Stimulated activated CD8-positive, alpha-beta memory T cell treated with anti-CD3 and anti-CD28 coated beads, Interleukin-12 subunit alpha, Interleukin-12 subunit beta, amount 100 ng/mL, for 4 hours (primary cell): Measurements from ENCODE around the gene PRDX3.

Experiments used
- DNase-seq: peaks from one replicate; pipeline ENCODE4 v3.0.0-alpha.2; 2020; ENCODE audit warnings: low read depth

Gene PRDX3

DNA sequence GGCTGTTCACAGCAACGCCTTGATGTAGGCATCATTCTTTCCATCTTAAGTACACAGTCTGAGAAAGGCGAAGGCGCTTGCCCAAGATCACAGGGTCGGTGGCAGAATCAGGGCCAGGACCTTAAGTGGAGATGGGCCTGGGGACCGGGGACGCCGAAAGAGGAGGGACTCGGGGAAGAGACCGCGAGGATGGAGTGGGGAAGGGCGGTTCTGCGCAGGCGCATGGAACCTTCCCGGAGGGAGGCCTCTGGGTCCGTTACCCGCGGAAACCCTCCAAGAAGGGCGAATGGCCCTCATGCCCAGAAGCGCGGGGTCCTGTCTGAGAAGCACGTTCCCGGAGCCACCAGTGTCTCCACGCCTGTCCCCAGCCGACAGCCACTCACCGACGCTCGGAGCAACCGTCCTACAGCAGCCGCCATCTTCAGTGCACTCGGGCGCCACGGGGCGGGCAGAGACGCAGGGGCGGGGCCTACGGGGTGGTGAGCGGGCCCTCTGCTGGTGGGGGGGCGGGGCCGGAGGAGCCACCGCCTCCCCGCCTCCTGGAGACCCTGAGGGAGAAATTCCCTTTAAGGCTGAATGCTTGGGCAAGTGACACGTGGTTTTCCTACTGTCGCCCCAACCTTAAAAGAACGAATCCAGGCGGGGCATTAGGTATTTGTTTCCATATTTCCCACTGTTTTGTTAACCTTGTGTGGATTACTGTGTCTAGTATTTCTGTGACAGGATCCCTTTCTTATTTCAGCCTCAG is at the start of gene PRDX3:
PRDX3 (minus strand) TSS at position 441 of the 748 bp plus-strand sequence; CDS start at position 419, 22 bp downstream.
- DNase-seq = peak; percentile 88

DNA sequence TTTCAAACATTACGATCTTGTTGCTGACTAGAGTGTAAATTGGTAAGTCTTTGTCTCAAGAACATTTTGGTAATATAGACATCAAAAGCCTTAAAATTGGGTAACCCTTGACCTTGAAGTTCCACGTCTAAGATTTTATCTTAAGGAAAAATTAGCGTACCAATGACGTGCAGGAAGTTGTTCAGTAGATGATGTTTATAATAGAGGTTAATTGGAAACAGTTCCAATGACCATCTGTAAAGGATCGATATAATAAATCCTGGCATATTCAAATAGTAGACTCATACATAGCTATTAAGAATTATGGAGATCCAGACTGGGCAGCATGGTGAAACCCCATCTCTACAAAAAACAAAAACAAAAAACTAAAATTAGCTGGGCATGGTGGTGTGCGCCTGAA is 49.2 kb upstream of the PRDX3 start:
- DNase-seq = no peak

DNA sequence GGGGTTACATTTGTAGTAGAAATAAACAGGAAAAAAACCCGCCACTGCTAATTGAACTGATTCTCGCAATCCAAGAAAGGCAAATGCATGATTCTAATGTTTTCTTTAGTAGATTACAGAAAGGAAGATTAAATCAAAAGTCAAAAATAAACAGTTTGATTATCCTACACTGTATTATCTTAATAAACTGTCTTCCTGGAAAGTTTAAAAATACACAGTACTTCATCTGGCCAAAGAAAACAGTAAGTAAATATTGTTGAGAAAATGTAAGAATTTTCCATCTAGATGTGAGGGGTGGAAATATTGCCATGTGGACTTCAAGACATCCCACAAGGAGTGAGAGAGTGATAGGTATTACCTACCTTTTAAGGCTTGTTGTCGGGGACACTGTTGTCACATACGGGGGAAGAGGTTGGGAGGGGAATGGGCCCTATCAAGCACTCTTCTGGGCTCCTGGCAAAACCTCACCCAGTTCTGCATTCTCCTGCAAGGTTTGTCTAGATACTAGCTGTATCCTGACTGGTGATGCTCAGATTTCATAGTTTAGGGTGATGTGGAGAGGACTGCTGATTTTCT is 46.6 kb upstream of the PRDX3 start:
- DNase-seq = no peak

DNA sequence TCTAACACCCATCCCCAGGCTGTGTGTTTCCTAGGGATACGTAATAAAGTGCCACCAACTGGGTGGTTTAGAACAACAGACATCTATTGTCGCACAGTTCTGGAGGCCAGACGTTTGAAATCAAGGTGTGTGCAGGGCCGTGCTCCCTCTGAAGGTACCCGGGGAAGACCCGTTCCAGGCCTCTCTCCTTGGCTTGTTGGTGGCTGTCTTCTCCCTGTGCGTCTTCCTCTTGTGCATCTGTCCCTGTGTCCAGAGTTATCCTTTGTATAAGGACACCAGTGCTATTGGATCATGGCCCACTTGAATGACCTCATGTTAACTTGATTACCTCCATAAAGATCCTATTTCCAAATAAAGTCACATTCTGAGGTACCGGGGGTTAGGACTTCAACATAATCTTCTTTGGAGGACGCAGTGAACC is 44.4 kb upstream of the PRDX3 start:
- no peak for DNase-seq

DNA sequence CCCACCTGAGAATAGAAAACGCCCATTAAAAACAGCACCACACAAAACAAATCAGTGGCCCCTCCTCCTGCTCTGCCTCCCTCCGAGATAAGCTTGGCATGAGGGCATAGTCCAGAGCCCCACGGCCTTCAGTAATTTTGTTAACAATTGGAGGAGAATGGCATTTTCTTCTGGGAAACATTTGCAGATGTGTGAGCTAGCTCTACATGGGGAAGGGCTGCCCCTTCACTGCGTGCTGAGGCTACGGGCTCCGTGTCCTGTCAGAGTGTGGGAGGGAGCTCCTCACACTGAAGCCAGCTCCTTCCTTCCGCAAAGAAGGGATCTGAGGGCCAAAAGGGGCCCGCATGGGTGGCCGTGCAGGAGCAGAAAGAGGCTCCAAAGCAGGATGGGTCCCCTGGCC is 43.9 kb upstream of the PRDX3 start:
- no peak for DNase-seq

DNA sequence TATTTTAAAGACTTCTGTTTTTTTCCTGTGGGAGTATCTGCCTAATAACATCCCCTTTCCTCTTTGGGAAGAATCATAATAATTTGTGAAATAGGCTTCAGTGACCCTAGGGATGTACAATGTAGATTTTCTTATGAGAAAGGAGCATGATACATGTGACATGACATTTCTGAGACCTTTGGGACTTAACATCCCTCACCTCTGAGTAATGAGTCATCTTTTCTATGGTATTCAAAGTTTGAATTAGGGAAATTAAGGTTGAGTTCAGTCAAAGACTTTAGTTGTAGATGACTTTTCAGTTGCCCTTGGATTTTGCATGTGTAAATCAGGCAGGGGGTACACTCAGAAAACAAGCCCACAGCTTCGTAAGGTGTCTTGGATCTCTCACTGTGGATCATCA is 43.1 kb upstream of the PRDX3 start:
- DNase-seq = no peak

DNA sequence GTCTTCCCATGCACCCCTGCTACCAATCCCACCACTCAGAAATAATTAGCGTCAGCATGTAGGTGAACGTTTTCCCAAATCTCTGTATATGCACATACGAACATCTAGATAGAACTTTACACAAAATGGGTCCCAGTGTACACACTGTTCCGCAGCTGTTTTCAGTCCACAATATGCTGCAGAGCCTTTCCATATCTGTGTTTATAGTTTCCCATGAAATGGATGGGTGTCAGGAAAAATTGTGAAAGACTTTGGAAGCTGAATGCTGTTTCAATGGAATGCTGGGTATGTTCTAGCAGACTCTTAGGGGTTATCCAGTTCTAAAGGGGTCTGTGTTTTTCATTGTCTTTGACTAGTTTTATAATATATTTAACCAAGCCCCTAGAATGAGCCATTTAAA is 42.6 kb upstream of the PRDX3 start:
- DNase-seq = no peak

DNA sequence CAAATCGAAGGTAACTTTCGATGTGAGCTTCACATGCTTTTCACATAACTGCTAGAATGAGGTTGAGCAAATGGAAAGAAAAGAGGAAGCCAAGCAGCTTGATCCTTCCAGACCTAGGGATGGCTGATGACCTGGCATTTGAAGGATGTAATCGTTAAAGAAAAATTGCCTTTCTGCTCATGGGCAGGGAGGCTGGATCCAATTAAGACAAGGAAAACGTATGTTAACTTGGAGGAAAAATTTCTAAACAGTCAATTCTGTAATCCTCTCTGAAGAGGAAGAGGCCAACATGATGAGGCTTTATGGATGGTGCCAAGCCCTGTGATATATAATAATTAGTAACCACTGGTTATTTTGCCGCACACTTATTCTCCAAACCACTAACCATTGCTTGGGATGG is 41.3 kb upstream of the PRDX3 start:
- no peak for DNase-seq

DNA sequence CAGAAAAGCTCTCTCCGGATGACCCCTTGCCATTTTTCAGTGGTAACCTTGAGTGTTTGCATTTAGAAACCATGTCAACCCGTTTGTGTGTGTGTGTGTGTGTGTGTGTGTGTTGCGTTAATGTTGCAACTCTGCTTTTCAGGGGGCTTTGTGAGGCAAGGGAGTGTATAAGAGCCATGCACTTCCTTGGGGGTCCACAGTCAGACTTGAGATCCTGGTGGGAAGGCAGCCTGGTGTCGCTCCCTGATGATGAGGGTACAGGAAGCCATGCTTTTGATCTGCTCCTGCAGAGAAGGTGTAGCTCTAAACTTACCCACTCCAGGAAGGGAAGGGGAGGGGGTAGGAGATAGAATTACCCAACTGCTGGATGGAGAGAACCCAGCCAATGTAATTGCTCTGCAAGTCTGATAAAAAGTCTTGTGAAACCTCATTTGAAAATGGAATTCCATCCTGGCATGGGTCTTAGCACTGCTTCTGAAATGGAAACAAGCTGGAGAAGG is 39.4 kb upstream of the PRDX3 start:
- DNase-seq = no peak

DNA sequence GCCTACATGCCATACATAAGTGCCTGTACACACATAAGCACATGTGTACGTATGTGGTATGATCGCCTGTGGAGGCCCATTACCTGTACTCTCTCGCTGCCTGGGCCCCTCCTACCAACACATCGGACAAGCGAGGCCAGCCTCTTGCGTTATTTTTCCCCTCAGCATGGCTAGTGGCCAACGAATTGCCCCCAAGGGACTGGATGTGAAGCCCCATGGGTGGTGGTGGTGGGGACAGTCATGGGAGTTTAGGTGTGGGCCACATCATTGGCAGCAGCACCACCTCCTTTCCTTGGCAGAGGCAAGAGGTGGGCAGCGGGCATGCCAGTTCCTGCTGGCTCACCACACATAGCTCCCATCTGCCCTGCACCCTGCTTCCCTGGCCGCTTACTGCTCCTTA is 38.8 kb upstream of the PRDX3 start:
- no peak for DNase-seq

DNA sequence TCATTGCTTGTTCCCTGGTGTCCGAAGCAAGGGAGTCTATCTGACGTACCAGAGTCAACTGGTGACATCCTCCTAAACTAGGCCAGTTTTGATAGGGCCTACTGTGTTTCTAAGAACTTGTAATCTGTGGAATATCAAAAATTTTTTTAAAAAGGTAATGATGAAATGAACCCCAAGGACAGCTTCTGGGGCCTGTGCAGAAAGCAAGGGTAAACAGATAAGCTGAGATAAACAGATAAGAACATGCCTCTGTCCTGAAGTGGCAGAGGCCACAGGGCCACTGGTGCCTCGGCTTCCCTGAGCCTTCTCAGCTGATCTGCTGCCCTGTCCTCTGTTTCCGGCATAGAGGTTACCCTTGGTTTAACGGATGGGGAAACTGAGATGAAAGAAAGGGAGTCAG is 37.5 kb upstream of the PRDX3 start:
- DNase-seq = no peak

DNA sequence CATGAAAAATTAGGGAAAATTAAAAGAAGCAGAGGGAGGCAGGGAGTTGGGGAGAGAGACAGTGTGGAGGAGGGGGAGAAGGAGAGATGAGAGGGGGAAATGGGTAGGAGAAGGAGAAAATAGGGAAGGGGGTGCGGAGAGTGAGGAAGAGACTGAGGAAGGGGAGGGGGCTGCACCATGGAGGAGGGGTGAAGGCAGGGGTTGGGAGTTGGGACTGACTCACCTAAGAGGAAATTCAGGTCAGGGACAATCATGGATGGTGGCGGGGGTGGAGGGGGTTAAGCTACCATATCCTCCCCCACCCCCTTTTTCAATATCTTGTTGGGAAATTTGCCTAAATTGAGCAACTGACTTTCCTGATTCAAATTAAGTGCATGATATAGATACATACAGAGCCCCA is 36.8 kb upstream of the PRDX3 start:
- no peak for DNase-seq

DNA sequence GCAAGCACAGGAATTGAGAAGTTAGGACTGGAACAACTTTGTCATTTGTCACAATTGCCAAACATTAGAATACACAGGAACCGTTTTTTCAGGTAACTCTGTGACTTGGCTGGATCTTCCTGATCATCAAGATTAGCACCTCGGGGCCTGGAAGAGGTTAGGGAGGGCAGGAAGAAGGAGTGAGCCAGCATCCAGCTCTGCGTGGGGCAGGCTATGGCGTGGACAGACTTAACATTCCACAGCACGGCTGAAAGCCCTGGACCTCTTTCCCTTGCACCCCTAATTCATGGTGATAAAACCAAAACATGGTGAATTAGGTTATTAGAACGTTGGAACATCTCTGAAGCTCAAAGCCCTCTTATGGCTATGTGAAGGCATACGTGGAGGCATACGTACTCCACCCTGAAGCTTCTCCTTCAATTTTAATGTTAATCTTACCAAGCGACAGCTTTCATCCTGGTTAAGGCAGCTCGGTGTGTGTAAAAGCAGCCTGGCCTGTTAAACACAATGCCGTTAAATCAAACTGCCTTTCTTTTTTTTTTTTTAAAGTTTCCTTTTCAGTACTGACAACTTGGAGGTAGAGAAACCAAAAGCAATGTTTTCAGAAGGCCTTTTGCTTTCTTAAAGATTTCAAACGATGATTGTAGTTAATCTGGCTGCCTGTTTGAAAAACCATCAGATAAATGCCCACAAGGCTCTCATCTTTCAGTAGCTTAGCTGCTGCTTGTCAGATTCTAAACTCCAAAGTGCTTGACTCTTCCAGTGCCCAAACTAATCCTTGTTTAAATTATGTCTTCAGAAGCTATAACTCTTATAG is 33.2 kb upstream of the PRDX3 start:
- no peak for DNase-seq

DNA sequence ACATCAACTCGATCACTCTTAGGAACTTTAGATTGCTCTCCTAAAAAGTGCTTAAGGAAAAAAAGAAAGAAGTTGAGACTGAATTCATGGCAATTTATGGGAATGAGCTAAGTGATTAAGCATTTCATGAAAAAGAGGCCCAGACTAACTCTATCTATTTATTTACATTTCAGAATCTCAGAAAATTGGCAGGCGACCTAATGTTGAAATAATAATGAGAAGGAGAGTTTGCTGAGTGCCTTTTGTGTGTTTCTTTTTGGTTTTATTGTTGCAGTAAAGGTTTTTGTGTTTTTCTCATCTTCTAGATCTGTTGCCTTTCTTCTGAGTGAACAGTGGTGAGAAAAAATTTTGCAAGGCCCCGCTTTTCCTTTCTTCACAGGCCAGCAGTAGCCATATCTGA is 32.6 kb upstream of the PRDX3 start:
- DNase-seq = no peak

DNA sequence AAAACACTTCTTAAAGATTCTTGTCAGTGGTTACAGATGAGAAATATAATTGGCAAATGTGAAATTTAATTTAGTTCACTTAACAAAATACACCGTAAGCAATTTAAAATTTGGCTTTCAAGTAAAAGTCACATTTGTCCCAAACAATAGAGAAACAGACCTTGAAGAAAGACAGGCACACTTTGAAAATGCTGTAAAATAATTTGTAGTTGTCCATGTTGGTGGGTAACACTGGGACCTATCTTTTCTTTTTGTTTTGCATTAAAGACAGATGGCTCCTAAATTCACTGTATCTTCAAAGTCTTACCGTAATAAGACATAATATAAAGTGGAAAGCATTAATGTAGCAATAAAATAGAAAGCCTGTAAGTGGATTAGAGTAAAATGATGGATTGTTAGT is 32.0 kb upstream of the PRDX3 start:
- DNase-seq = no peak

DNA sequence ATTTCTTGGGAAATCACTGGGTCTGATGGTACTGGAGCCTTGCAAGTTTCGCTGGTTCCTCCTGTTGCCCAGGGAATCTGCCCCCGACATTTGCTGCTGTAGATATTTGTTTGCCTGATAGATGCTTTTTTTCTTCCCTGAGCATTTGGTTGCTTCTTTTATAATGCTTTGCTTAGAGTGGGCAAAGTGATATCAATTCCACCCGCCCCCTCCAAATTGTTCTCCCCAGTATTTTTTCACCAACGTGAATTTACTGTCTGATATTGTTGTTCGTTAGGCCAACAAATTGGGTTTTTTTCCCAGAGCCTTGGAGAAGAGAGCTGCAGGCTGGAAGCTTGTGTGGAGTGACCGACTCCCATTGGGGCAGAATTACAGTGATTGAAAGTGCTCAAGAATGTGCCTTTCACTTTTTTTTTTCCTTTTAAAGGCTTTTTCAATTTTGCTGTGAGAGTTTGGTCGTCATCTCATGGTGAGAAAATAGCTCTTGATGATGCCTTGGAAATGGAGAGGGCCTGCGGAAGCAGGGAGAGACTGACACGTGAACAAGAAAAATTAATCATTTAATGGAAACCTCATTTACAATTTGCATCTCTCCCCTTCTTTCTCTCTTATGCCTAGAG is 31.2 kb upstream of the PRDX3 start:
- no peak for DNase-seq

DNA sequence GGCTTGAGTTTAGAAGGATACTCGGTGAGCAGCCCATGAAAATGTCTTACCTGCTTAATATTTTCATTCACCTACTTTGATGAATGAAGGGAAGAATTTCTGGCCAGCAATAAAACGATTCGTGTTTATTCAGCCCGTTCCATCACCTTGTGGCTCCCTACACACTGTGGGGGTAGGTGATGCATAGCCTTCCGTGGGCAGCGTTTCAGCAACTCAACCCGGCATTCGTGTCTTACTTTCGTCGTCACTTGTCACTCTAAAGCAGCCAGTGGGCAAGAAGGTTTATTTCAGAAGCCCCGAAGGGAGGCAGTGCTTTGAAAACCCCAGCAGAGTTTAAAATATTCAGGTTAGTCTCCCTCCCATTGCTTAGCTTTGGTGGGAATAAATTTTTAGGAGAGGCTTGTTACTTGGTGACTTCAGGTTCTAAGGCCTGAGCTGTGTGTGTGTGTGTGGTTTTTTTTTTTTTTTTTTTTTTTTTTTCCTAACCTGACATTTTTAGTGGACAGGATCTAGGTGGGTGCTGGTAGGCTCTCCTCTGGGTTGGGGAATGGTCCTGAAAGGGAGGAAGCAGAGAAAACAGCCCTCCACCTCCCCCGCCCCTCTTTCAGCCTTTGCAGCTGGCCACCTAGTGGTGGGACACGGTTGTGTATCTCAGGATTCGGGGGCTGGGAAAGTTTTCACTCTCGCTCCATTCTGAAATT is 30.6 kb upstream of the PRDX3 start:
- peak; percentile 25 for DNase-seq

DNA sequence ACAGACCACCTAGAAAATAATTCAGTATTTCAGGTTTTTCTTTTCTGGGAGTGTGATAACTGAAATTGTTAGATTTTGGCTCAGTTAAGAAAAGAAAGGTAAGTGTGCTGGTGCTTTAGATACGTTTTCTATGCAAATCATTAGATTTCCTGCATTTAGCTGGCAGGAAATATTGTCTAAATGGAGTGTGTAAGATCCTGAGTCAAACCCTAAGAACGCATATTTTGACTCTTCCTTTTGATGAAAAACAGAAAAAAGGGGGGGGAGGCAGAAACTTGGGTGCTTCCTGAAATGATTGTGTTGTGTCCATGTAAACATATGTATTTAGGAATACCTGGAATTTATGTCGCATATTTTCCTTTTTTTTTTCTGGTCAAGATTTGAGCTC is 29.9 kb upstream of the PRDX3 start:
- DNase-seq = no peak

DNA sequence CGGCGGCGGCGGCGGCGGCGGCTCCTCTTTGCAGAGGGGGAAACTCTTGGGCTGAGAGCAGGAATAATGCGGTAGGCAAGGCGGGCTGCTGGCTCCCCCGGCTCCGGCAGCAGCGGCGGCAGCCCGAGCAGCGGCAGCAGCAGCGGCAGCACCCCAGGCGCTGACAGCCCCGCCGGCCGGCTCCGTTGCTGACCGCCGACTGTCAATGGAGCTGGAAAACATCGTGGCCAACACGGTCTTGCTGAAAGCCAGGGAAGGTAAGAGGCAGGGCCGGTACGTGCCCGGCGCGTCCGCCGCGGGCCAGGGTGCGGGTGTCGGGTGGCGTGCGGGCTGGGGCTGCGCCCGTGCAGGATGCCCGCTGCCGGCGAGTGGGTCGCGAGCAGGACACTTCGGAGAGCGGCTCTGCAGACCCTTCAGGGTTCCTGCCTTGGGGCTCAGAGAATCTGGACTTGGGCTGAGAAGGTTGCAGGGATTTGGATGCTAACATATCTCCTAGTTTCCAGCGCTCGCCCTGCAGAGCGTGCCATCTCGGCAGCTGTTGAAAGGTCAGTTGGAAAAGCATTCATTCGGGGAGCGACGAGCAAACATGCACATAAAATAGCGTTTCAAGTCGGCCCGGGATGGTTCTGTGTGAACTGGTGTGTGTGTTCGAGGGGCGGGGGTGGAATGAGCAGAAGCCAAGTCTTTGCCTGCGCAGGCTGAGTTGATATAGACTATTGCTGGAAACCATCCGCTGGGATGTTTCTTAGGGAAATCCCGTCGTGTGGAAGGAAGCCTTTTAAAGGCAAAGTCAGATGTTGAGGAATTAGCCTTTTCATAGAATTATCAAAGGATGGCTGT is 29.3 kb upstream of the PRDX3 start:
- DNase-seq = peak; percentile 4

DNA sequence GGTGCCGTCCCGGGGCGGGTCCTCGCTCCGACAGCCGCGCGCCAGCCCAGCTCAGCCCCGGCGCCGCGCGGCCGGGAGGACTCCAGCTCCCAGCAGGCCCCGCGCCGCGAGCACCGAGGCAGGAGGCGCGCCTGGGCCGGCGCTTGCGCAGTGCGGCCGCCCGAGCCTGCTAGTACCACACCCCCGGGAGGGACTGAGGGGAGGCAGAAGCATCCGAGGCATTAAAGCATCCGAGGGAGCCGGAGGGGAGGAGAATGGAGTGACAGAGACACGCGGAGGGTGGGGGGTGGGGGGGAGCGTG is 28.7 kb upstream of the PRDX3 start, which contains the start of gene GRK5:
GRK5 (plus strand) TSS at position 206 of the 301 bp plus-strand sequence. CDS start 347 bp downstream, outside the sequence.
- peak; percentile 93 for DNase-seq
